ENCODE measurements around the gene LRRC74A.
"Not testable (repeated sequence)": the region's sequence is repeated elsewhere in the genome, so short reads cannot be mapped to it uniquely, and the experiment has no call there.

Gene LRRC74A

GRCh38 chr14:76900682-76901081 lies 74.5 kb downstream of the LRRC74A start:
- no peak for DNase-seq

- no peak for DNase-seq
Observed at GRCh38 chr14:76901171-76902055, 75.2 kb downstream of the LRRC74A start.

DNA sequence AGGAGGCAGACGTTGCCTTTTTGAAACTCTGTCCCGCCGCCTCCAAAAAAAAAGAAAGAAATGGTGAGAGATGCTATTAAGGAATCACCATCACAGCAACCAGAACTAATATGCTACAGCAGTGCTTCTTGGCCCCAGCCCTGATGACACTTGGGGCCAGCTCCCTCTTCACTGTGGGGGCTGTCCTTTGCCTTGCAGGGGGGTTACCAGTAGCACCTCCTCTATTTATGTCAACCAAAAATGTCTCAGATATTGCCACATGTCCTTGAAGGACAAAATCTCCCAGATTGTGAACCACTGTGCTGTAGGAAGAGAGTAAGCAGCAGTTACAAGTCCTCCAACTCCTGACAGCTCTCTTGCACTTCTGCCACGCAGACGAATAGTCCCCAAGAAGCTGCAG lies 76.4 kb downstream of the LRRC74A start:
- DNase-seq: no peak

DNA sequence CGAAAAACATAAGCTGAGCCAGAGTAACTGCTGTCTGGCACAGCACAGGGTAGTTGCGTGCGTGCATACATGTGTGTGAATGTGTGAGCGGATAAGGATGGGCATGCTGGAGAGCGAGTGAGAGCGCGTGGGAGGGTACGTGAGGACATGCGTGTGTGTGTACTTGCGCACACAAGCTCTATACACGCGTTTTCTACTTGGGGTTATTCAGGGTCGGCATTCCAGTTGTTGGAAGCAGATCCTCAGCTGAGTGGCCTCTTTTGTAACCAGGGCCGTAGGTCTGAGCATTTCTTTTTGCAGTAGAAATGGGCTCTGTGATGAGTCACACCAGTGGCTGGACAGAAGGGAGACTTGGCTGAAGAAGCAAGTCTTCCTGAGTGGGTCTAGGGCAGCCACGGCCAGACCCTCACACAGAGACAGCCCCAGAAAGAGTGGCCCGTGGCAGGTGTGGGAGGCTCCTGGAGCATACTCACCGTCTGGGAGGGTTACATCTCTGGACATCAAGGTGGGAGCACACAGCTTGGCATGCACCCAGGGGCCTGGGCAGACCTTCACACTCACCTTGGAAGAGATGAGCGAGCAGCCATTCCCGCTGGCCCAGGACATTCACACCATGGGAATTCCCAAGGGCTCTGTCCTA lies 78.0 kb downstream of the LRRC74A start:
- DNase-seq: no peak

GRCh38 chr14:76904740-76905569 lies 78.7 kb downstream of the LRRC74A start:
- DNase-seq: peak; percentile 85

DNA sequence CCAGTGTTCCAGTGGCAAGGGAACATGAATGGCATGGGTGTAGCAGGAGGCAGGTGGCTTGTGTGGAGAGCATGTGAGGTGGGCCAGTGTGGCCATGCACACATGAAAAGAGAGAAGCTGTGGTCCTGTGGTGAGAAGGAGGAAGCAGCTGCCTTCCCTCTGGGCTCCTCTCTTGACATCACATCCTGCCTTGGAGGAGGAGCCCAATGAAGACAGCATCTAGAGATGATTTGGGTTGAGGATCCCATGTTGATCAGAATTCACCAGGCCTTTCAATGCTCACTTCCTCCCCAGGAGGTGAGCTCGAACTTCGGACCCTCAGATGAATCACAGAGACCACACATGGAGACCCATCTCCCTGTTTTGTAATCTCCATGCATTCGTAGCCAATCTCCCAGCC lies 82.6 kb downstream of the LRRC74A start:
- DNase-seq: peak; percentile 43

GRCh38 chr14:76909266-76909665 lies 83.1 kb downstream of the LRRC74A start:
- DNase-seq: no peak

GRCh38 chr14:76910371-76910890 lies 84.2 kb downstream of the LRRC74A start:
- DNase-seq: no peak

- DNase-seq: no peak
Observed at GRCh38 chr14:76911473-76911872, 85.3 kb downstream of the LRRC74A start.

- not testable (repeated sequence) for DNase-seq
Observed at GRCh38 chr14:76914533-76915081, 88.4 kb downstream of the LRRC74A start.

- DNase-seq: no peak
Observed at GRCh38 chr14:76916040-76916715, 90.0 kb downstream of the LRRC74A start.

- DNase-seq: no peak
Observed at GRCh38 chr14:76917158-76917596, 91.0 kb downstream of the LRRC74A start.

- no peak for DNase-seq
Observed at GRCh38 chr14:76917745-76918255, 91.6 kb downstream of the LRRC74A start.

- no peak for DNase-seq
Observed at GRCh38 chr14:76918256-76918781, 92.1 kb downstream of the LRRC74A start.

DNA sequence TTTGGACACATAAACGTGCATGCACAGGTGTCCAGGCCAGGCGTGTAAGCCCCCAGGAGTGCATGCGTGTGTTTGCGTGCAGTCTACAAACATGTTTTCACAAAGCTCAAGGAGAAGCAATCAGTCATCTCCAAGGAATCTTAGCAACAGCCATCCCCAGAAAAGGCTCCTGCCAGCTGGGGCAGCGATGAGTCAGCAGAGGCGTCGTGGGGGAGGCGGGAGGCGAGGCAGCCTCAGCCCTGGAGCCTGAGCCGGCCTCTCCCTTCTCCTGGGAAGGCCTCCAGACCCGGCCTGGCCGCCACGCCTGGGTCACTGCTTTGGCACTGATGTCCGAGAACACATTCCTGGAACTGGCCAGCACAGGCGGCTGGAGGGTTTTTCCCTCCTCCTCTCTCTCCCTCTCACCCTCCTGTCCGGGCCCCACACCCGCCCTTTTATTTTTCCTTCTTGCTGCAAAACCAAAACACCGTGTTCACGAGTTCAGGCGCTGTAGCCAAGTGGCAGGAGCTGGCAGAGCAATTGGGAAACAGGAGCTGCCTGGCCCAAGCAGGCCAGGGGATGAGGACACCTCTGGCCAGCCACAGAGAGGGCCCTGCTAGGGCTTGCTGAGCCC lies 92.7 kb downstream of the LRRC74A start:
- no peak for DNase-seq
